IPS-18c (cell line): ENCODE results near the gene ZNF692.
"Not testable (repeated sequence)": the region's sequence is repeated elsewhere in the genome, so short reads cannot be mapped to it uniquely, and the experiment has no call there.

ENCODE experiments used
- H3K4me3 ChIP-seq: 2 replicates; pipeline ENCODE4 v1.7.0; 2013; ENCODE audit warnings: low read depth, mild to moderate bottlenecking, low read length, moderate library complexity; ENCODE audit not compliant: insufficient read depth
- H3K9me3 ChIP-seq: one replicate; pipeline ENCODE4 v1.6.1; 2013; ENCODE audit warnings: mild to moderate bottlenecking, low read length, moderate library complexity; ENCODE audit not compliant: control insufficient read depth, insufficient read depth

Gene ZNF692

GRCh38 chr1:248840946-248841345, 17.9 kb downstream of the ZNF692 start:
- no peaks in the 10 kb centered on the region for H3K9me3 ChIP-seq

GRCh38 chr1:248839168-248839555, 19.7 kb downstream of the ZNF692 start:
- Histone ChIP-seq H3K9me3 (no peaks in the 10 kb centered on the region), H3K4me3 (peak overlapping the region; percentile 98)

More at GRCh38 chr1:248840946-248841345, 17.9 kb downstream of the ZNF692 start:
- no peak overlapping the region for H3K4me3 ChIP-seq

GRCh38 chr1:248838357-248839167, 20.3 kb downstream of the ZNF692 start:
- H3K9me3 ChIP-seq: no peaks in the 10 kb centered on the region
- H3K4me3 ChIP-seq: peak overlapping the region; percentile 98

- Histone ChIP-seq H3K4me3 (peak within 1 kb of the TSS; percentile 98), H3K9me3 (no peaks in the 10 kb centered on the region)
Measured at GRCh38 chr1:248837781-248838356, 21.0 kb downstream of the ZNF692 start, which contains the start of gene ZNF672. TSS of gene ZNF672 (plus strand) at chr1:248838224. CDS start at chr1:248847275, 9,051 bp downstream.

GRCh38 chr1:248837045-248837780, 21.7 kb downstream of the ZNF692 start:
- Histone ChIP-seq H3K4me3 (peak overlapping the region; percentile 46), H3K9me3 (no peaks in the 10 kb centered on the region)

- H3K4me3 ChIP-seq: no peak overlapping the region
- no peaks in the 10 kb centered on the region for H3K9me3 ChIP-seq
Measured at GRCh38 chr1:248834343-248834940, 24.4 kb downstream of the ZNF692 start.

- Histone ChIP-seq H3K4me3 (no peak overlapping the region), H3K9me3 (no peaks in the 10 kb centered on the region)
Measured at GRCh38 chr1:248831842-248832241, 27.0 kb downstream of the ZNF692 start.

GRCh38 chr1:248830718-248831017, 28.2 kb downstream of the ZNF692 start:
- H3K9me3 ChIP-seq, H3K4me3 ChIP-seq: not testable (repeated sequence)

- Histone ChIP-seq H3K9me3 (no peaks in the 10 kb centered on the region), H3K4me3 (no peak overlapping the region)
Measured at GRCh38 chr1:248828845-248829244, 30.0 kb downstream of the ZNF692 start.

GRCh38 chr1:248825909-248826760, 32.8 kb downstream of the ZNF692 start, which contains the start of gene SH3BP5L:
TSS of gene SH3BP5L (minus strand) at chr1:248825915. CDS start at chr1:248824935, 980 bp downstream.
- Histone ChIP-seq H3K9me3 (no peaks in the 10 kb centered on the region), H3K4me3 (peak within 1 kb of the TSS; percentile 87)

GRCh38 chr1:248825573-248825908, 33.3 kb downstream of the ZNF692 start:
- no peaks in the 10 kb centered on the region for H3K9me3 ChIP-seq
- peak overlapping the region; percentile 87 for H3K4me3 ChIP-seq

- Histone ChIP-seq H3K4me3 (peak overlapping the region; percentile 87), H3K9me3 (no peaks in the 10 kb centered on the region)
Measured at GRCh38 chr1:248825136-248825535, 33.7 kb downstream of the ZNF692 start.

GRCh38 chr1:248824701-248825100, 34.2 kb downstream of the ZNF692 start:
- H3K4me3 ChIP-seq: no peak overlapping the region; the same call in 1 of the 2 replicates
- no peaks in the 10 kb centered on the region for H3K9me3 ChIP-seq

GRCh38 chr1:248824301-248824700, 34.6 kb downstream of the ZNF692 start:
- Histone ChIP-seq H3K9me3 (no peaks in the 10 kb centered on the region), H3K4me3 (no peak overlapping the region)

- no peak overlapping the region for H3K4me3 ChIP-seq
- H3K9me3 ChIP-seq: no peaks in the 10 kb centered on the region
Measured at GRCh38 chr1:248823517-248824001, 35.3 kb downstream of the ZNF692 start.

- no peak overlapping the region for H3K4me3 ChIP-seq
- no peaks in the 10 kb centered on the region for H3K9me3 ChIP-seq
Measured at GRCh38 chr1:248822148-248823032, 36.5 kb downstream of the ZNF692 start.
